Fibroblast of peridontal ligament (primary cell): Measurements from ENCODE around the gene LPCAT2.

ENCODE experiments used
- DNase-seq: peaks from one replicate; pipeline ENCODE4 v3.0.0-alpha.2; 2010; ENCODE audit errors: extremely low read depth

The LPCAT2 gene

DNA sequence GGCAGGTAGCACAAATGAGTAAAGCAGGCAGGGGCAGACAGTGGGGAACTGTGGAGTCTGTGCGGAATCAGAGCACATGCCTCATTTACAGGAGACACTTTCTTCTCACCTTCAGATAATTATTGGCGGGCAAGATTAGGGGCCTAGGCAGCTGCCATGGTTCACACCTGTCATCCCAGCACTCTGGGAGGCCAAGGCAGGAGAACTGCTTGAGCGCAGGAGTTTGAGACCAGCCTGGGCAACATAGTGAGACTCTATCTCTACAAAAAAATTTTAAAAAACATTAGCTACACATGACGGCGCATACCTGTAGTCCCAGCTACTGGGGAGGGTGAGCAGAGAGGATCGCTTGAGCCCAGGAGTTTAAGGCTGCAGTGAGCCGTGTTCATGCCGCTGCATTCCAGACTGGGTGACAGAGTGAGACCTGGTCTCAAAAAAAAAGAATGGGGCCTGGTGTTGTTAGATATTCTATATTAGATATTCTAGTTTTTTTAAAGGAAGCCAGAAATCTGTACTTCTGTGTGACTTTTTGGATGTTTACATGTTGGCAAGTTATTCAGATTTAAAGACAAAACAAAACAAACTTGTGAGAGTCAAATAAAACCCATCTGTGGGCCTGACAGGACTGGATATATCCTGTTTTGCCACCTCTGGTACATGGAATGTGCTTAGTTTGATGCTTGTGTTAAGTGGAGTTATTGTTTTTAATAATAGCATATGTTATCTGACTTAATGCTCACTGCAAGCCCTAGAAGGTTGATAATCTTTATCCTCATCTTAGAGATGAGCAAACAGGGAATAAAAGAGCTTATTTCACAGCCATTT, 4.9 kb upstream of the LPCAT2 start:
- DNase-seq = no peak

DNA sequence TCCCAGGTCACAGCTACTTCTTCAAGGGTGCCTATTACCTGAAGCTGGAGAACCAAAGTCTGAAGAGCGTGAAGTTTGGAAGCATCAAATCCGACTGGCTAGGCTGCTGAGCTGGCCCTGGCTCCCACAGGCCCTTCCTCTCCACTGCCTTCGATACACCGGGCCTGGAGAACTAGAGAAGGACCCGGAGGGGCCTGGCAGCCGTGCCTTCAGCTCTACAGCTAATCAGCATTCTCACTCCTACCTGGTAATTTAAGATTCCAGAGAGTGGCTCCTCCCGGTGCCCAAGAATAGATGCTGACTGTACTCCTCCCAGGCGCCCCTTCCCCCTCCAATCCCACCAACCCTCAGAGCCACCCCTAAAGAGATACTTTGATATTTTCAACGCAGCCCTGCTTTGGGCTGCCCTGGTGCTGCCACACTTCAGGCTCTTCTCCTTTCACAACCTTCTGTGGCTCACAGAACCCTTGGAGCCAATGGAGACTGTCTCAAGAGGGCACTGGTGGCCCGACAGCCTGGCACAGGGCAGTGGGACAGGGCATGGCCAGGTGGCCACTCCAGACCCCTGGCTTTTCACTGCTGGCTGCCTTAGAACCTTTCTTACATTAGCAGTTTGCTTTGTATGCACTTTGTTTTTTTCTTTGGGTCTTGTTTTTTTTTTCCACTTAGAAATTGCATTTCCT, 3.4 kb upstream of the LPCAT2 start:
- no peak for DNase-seq

DNA sequence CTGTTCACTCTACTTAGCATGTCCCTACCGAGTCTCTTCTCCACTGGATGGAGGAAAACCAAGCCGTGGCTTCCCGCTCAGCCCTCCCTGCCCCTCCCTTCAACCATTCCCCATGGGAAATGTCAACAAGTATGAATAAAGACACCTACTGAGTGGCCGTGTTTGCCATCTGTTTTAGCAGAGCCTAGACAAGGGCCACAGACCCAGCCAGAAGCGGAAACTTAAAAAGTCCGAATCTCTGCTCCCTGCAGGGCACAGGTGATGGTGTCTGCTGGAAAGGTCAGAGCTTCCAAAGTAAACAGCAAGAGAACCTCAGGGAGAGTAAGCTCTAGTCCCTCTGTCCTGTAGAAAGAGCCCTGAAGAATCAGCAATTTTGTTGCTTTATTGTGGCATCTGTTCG, 2.8 kb upstream of the LPCAT2 start:
- DNase-seq = no peak

DNA sequence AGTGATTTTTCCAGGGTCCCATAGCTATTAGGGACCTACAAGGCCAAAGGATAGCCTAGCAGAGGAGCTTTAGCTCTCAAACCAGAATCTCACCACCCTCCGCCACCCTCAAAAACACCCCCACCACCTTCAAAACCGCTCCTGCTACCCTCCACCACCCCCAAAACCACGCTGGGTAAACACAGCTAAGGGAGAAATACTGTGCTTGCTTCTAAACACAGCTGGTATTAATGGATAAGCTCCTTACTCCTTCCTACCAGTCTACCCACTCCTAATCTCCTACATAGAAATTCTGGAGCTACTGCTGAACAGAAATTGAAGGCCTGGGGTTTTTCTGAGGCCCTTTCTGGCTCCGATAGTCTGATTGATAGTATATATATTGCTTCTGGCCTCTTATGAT, 2.2 kb upstream of the LPCAT2 start:
- DNase-seq = no peak

DNA sequence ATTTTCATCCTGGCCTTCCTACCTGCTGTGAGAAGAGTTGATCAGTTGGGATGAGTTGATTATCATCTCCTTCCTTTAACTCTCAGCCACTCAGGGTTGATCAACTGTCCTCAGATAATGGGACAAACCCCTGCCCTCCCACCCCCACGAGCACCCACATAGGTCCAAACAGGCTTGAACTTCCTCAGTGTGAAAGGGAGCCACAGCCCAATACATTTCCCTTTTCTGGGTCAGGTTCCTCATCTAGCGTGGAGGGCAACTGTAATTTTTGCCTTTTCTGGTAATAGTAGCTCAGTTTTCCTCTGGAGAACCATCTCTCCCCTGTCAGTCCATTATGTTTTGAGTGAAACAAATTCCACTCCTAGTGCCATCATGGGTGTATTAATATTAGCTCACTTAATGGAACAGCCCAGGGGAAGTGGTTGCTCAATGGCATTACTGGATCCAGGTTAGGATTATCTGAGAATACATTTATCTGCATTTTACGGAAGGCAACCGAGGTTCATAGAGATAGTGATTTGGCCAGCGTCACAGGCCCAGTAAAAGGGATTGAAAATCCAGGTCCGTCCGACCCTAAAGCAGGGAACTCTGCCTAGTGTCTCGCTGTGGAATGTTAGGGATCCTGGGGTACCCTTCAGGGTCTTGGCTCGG, 476 bp upstream of the LPCAT2 start:
- no peak for DNase-seq

DNA sequence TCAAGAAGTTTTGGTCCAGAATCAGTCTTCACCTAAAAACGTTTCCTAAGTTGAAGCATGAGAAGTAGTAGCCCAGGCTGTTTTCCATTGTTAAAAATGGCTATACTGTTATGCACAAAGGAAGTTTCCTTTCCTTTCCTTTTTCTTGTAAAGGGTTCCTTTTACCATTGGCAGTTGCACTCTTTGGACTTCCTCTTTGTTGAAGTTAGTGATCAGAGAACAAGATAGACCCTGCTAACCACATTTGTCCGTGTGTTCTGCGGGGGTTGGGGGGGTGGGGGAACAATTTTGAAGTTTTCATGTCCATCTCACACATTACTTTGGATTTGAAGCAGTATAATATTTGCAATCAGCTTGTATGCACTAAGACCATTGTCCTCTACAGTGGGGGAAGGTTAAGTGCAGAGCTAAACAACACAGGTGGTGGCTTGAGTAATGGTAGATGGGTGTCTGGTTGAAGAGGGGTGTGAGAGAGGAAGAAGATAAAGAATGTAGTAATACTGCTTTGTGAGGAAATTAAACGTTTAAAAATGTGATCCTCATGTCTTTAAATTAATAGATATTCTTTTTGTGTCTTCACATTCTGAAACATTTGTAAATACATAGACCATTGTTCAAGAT, 1.4 kb downstream of the LPCAT2 start:
- DNase-seq = no peak

DNA sequence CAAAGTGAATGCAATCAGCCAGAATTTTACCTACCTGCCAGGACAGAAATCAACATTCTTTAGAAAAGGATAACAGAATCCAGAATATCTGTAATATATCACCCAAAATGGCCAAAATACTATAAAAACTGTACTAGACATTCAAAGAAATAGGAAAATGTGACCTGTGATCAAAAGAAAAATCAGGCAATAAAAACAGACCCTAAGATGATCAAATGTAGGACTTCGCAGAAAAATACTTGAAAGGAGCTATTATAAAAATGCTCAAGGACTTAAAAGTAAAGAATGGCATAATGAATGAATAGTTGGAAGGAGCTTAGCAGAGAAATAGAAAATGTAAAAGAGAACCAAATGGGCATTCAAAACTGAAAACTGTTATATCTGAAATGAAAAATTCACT, 4.1 kb downstream of the LPCAT2 start:
- DNase-seq = no peak

DNA sequence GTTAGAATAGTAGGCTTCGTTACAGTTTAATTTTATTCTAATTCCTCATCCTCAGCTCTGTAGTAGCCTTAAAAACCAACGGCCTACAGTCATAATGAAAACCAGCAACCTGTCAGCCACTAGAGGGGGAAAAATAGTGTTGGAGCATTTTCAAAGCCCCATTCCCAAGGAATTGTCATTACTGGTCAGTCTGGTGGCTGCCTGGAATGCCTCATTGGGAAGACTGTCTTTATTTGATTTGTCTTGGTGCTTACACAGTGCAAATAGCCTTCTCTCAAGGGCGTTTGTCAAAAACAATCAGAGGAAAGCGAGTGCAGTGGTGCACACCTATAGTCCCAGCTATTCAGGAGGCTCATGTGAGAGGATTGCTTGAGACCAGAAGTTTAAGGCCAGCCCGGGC, 4.7 kb downstream of the LPCAT2 start:
- DNase-seq = no peak

DNA sequence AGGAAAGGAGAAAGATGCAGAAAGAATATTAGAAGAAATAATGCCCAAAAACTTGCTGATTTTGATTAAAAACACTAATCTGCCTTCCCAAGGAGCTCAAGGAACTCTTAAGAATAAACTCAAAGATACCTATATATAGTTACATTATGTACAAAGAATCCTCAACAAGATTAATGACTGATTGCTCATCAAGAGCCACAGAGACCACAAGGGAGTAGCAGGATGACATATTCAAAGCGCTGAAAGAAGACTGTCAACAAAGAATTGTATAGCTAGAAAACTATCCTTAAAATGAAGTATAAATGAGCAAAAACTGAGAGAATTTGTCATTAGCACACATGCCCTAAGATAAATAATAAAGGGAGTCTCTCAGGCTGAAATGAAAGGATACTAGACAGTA, 6.2 kb downstream of the LPCAT2 start:
- DNase-seq = no peak

DNA sequence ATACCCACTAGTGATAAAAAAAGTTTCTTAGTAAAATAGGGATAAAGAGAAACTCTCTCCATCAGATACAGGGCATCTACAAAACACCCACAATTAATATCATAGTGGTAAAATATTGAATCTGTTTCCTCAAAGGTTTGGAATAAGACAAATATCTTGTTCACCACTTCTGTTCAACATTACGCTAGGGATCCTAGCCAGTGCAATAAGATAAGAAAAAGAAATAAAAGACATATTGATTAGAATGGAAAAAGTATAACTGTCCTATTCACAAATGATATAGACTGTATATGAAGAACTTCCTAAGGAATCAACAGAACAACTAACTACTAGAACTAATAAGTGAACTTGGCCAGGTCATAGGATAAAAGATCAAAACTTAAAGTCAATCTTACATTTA, 12.9 kb downstream of the LPCAT2 start:
- DNase-seq = no peak

DNA sequence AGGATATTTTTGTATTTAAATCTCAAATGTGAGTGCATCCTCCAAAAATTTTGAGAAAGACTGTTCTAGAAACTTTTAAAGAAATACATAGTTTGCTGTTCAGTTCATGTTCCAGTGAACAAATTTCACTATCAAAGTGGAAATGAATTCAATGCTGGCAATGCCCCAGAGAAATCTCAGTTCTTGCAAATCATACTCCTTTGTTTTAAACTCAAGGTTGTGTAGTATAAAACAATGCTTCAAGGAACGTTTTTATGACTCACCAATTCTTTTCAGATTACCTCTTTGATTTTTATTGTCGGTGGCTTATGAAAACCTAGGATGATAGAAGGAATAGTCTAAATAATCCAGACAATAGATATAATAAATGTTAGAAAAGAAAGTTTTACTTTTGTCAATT, 17.6 kb downstream of the LPCAT2 start:
- DNase-seq = peak; percentile 35

DNA sequence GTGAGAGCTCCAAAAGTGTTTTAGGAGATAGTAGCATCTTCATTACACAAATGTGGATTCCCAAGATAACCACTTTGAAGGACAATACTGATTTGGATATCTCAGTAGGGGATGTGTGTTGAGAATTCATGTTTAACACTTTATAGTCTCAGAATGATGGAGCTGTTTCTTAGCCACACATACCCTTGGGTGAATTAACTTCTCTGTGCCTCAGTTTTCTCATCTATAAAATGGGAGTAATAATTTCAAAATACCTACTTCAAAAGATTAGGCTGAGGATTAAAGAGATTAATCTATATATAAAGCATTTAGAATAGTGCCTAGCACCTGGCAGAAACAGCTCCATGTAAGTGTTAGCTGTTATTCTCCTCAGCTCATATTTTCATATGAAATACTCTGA, 19.0 kb downstream of the LPCAT2 start:
- DNase-seq = no peak

DNA sequence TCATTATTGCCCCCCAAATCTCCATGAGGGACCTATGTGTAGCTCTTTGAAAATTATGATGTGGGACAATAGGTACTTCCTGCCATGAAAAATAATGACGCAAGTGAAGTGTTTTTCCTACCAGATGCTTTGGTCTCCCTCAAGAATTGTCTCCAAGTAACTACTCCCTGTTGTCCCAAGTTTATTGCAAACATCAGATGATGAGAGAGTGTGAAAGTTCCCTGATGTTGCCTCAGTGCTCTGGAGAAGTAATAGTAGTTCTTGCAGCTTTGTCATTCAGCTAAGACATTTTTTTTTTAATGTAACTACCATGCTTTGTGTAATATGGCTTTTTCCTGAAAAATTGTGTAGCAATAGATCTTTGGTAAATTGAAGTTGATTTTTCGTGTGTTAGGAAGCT, 20.1 kb downstream of the LPCAT2 start:
- DNase-seq = no peak

DNA sequence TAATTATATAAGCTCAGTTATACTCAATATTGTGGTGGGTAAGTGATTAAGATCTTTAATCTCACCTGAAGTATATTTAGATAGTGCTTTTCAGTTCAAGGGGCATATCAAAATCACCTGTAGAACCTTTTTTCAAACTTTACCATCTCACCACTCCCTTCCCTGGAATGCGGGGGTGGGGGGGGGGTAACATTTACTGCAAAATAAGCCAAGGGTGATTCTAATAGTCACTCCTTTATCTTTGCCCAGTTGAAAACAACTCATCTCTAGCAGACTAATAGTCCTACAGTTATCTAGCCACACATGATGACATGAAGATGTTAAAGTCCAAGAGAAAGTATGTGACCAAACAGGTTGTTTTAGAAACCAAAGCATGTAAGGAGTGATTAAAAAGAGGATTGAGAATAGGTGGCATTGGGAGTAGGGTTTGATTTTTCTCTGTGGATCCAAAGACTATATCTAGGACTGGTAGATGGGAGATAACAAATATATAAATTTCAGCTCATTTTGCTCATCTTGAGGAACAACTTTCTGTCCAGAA, 21.5 kb downstream of the LPCAT2 start:
- DNase-seq = no peak

DNA sequence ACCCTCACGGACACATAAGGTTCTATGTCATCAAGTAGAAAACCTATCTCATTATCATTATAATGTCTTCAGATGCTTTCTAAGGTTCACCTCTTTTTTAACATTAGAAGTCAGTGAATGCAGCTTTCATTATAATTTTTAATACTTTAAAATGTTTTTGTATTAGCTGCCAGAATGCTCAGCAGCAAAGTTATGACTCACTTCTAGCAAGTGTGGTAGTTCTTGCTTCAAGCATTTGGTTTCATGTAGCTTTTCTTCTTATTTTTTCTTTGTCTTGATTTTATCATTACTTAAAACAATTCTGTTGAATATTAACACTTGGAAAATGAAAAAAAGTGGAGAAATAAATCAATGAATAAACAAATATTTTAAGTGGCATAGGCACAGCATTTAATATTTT, 23.4 kb downstream of the LPCAT2 start:
- no peak for DNase-seq

DNA sequence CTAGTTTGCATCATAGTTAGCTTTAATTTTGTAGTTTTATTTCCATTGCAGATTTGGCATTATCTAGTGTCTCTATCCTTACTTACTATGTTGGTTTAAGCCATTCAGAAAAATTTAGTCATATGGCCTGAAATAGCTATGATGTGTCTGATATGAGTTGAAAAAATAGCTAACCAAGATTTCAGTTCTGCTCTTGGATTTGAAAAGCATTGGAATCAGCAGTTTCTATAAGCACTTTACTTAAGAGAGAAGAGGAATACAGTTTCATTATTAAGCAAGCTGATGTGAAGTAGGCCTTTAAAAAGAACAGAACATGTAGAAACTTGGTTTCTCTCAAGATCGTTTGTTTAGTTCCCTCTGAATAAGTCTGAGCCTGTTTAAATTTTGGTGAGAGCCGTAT, 25.9 kb downstream of the LPCAT2 start:
- DNase-seq = peak; percentile 25

DNA sequence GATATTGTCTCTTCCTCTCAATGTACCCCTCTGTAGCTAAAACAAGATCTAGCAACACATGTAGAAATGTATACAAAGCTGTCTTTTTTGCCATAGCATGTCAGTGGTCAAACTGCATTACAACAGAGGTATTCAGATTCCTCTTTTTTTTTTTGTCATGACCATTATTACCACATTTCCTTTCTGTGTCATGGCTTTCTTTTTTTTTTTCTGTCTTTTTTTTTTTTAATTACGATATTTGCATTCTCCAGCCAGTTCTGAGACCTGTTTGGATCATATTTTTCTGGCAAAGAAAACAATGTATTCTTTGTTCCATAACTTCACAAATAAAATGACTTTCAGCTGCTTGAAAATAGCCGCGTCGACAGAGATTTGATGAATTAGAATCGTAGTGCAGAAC, 30.2 kb downstream of the LPCAT2 start:
- DNase-seq = peak; percentile 48

DNA sequence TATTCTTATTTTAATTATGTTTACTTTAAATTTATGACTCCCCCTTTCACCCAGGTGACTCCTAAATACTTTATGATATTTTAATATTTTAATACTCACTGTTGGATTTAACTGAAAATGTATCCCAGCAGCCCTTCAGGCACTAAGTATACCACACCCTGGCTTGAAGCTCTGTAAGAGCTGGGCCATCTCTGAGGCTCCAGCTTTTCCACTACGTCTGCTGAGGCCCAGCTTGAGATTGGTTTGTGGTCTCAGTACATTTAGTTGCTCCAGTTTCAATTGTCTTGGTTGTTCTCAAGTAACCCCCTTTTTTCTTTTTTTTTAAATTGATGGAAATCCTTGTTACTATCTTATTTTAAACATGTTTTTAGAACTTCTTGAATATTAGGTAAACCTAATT, 30.6 kb downstream of the LPCAT2 start:
- DNase-seq = no peak

DNA sequence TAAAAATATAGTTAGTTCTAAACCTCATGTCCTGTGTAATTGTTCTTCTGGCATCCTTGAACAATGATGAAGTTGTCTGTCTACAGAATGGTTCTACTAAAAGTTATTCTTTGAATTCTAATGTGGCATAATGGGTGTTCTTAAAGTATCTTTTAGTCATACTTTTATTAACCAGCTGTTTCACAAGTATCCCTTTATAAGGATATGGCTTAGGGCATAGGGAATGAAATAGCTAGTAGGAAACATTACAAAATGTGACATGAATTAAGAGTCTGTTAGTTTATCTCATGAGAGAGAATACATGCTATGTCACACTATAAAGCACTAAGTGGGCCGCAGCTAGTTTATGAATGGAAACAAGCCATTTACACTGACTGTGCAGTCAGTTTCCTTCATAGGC, 31.3 kb downstream of the LPCAT2 start:
- no peak for DNase-seq

DNA sequence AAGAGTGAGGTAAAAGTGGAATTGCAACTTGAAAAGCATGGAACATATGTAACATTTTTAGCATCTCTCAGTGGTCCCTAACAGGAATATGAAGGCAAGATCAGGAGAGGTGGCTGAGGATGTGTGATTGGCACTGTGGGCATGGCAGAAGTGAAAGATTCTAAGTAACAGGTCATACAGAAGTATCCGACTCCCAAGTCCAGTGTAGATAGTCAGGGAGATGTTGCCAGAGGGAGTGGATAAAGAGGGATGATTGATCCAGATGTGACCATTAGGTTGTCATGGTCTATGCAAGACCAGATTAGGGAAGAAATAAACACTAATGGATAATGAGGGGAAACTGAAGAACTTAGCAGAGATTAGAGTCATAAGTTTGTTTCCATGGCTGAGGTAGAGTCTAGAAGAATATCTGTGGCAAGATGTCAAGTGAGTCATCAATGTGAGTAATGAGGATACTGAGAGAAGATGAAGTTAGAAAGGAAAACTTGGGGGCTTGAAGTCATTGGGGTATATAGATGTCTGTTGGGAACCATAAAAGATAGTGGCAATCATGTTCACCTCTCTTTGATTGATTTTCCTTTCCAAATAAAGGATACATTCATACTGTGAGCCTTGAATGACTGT, 33.7 kb downstream of the LPCAT2 start:
- DNase-seq = peak; percentile 81

DNA sequence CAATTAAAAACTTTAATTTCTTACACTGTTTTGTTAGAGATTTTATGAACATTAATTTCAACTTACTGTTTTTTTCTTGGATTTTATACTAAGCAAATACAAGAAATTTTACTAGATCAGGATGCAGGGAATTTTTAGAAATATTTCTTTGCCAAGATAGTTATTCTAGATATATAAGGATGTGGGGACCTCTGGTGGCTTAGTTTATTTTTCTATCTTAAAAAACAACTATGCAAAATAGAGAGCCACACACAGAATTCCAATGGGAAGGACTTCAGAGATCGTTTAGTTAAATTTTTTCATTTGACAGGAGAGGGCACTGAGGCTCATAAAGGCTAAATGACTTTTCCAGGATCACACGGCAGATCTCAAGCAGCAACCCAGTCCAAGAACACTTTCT, 34.6 kb downstream of the LPCAT2 start:
- peak; percentile 78 for DNase-seq

DNA sequence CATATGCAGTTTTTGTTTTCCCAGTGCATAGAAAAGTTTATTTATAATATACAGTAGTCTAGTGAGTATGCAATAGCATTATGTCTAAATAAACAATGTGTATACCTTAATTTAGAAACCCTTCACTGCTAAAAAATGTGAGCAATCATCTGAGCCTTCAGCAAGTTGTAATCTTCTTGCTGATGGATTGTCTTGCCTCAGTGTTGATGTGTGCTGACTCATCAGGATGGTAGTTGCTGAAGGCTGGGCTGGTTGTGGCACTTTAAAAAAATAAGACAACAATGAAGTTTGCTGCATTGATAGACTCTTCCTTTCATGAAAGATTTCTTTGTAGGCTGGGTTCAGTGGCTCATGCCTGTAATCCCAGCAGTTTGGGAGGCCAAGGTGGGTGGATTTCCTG, 43.7 kb downstream of the LPCAT2 start:
- DNase-seq = peak; percentile 67
